NCI-H2081 (cell line): ENCODE measurements around the gene NPEPL1.

ENCODE experiments used
- DNase-seq, 2 experiments: peaks; one replicate each; lab custom pipeline; 2025; lab: John Stamatoyannopoulos, UW

The NPEPL1 gene

GRCh38 chr20:58682656-58683531 is 9.7 kb upstream of the NPEPL1 start:
- DNase-seq, result no peak

- DNase-seq, result no peak
Observed at GRCh38 chr20:58684291-58684690, 8.3 kb upstream of the NPEPL1 start.

GRCh38 chr20:58685988-58686387 is 6.6 kb upstream of the NPEPL1 start:
- no peak for DNase-seq

GRCh38 chr20:58688414-58688813 is 4.2 kb upstream of the NPEPL1 start:
- no peak for DNase-seq

- no peak for DNase-seq
Observed at GRCh38 chr20:58688840-58689239, 3.8 kb upstream of the NPEPL1 start.

GRCh38 chr20:58690396-58691135 is 2.0 kb upstream of the NPEPL1 start:
- no peak for DNase-seq

- no peak for DNase-seq
Observed at GRCh38 chr20:58691773-58692578, 624 bp upstream of the NPEPL1 start.

GRCh38 chr20:58693226-58694006 is 816 bp downstream of the NPEPL1 start:
- no peak for DNase-seq

GRCh38 chr20:58694241-58695083 is 1.9 kb downstream of the NPEPL1 start:
- no peak for DNase-seq

GRCh38 chr20:58695084-58695722 is 2.6 kb downstream of the NPEPL1 start:
- no peak for DNase-seq

- no peak for DNase-seq
Observed at GRCh38 chr20:58695895-58696375, 3.3 kb downstream of the NPEPL1 start.

GRCh38 chr20:58696411-58696961 is 3.9 kb downstream of the NPEPL1 start:
- DNase-seq, result no peak

- DNase-seq, result no peak
Observed at GRCh38 chr20:58697201-58697866, 4.7 kb downstream of the NPEPL1 start.

GRCh38 chr20:58697867-58698703 is 5.5 kb downstream of the NPEPL1 start:
- DNase-seq, result no peak

GRCh38 chr20:58698741-58699622 is 6.4 kb downstream of the NPEPL1 start:
- no peak for DNase-seq

GRCh38 chr20:58699623-58700107 is 7.1 kb downstream of the NPEPL1 start:
- DNase-seq, result no peak
